BJ (cell line): ENCODE measurements around the gene SPTBN2. TPM values are rescaled to one million over a fixed set of nuclear protein-coding genes. Genes with fewer than 3 reads are reported as not detected.

Experiments used
- CTCF ChIA-PET: fragments of 350-600 bp; formaldehyde crosslinking; extraction: SDS; loops from one replicate; lab custom pipeline; 2021; ENCODE audit warnings: antibody characterized with exemption, inconsistent platforms; lab: Yijun Ruan, JAX
- POLR2A ChIA-PET: fragments of 300-600 bp; sonication (Branson Sonifier 250); formaldehyde crosslinking; extraction: SDS; loops from one replicate; lab custom pipeline; 2021; ENCODE audit warnings: antibody characterized with exemption; lab: Charles Lee
- DNase-seq: peaks from one replicate; pipeline ENCODE4 v3.0.0-alpha.2; 2011; ENCODE audit warnings: low read depth
- H3K27me3 ChIP-seq: 2 replicates; pipeline ENCODE4 v1.6.0; 2011; ENCODE audit warnings: low read length; ENCODE audit not compliant: control insufficient read depth, insufficient read depth
- H3K36me3 ChIP-seq: 2 replicates; pipeline ENCODE4 v1.5.1; 2011; ENCODE audit warnings: low read length; ENCODE audit not compliant: control insufficient read depth, insufficient read depth
- H3K4me3 ChIP-seq: 2 replicates; pipeline ENCODE4 v1.5.1; 2011; ENCODE audit warnings: low read depth, mild to moderate bottlenecking, control low read depth, low read length
- polyA plus RNA-seq: library from polyadenylated mRNA; depleted of rRNA; stranded (reverse); fragments of >200 nt; gene quantifications from 2 replicates; pipeline ENCODE4 v1.2.3, GENCODE V29; 2011
- TF ChIP-seq, protein P1 (sequence below): IDR thresholded peaks from 2 replicates; pipeline ENCODE4 v1.5.1; 2011; ENCODE audit warnings: low read depth, mild to moderate bottlenecking, control low read depth, inconsistent platforms, low read length, moderate library complexity; ENCODE audit not compliant: insufficient read depth

SPTBN2 gene
- polyA plus RNA-seq, 1 experiment, result 0.25 TPM

GRCh38 chr11:66713746-66714480 lies 15.1 kb downstream of the SPTBN2 start:
- Histone ChIP-seq H3K36me3 (no peaks in the 10 kb centered on the region), H3K27me3 (no peaks in the 10 kb centered on the region), H3K4me3 (no peak overlapping the region)
- no peak for DNase-seq
- POLR2A ChIA-PET, result no interaction called here
- CTCF ChIA-PET, result interaction anchor here (0.6 to 1.6 kb wide), 2 partner anchors 11 to 14 kb away, joined by 3 read pairs; no protein-coding TSS in a partner anchor
- TF ChIP-seq, protein P1, sequence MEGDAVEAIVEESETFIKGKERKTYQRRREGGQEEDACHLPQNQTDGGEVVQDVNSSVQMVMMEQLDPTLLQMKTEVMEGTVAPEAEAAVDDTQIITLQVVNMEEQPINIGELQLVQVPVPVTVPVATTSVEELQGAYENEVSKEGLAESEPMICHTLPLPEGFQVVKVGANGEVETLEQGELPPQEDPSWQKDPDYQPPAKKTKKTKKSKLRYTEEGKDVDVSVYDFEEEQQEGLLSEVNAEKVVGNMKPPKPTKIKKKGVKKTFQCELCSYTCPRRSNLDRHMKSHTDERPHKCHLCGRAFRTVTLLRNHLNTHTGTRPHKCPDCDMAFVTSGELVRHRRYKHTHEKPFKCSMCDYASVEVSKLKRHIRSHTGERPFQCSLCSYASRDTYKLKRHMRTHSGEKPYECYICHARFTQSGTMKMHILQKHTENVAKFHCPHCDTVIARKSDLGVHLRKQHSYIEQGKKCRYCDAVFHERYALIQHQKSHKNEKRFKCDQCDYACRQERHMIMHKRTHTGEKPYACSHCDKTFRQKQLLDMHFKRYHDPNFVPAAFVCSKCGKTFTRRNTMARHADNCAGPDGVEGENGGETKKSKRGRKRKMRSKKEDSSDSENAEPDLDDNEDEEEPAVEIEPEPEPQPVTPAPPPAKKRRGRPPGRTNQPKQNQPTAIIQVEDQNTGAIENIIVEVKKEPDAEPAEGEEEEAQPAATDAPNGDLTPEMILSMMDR, result no peak

- CTCF ChIA-PET, result no interaction called here
Measured at GRCh38 chr11:66710384-66710930, 18.6 kb downstream of the SPTBN2 start.

DNA sequence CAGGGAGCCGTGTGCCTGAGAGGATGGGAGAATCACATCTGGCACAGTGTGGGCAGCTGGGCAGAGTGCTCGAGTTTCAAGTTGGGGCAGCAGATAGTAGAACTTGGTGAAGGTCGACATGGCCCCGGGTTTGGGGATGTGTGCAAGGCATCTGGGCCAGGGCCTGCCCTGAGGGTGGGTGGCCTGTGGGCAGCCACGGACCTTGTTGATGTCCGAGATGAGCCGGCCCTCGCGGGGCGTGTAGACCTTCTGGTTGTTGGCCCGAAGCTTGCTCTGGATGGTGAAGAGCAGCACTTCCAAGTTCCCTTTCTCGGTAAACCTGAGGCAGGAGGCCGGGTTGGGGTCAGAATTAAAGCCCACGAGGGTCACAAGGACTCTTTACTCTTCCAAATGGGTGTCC lies 20.3 kb downstream of the SPTBN2 start:
- no peak for DNase-seq
- Histone ChIP-seq H3K27me3 (no peaks in the 10 kb centered on the region), H3K36me3 (no peaks in the 10 kb centered on the region), H3K4me3 (no peak overlapping the region)
- ChIA-PET CTCF (interaction anchor here (1.1 kb wide), 1 partner anchor 30 kb away, joined by 3 read pairs; no protein-coding TSS in a partner anchor), POLR2A (no interaction called here)
- TF ChIP-seq, protein P1, result no peak

More at GRCh38 chr11:66710384-66710930, 18.6 kb downstream of the SPTBN2 start:
- Histone ChIP-seq H3K27me3 (no peaks in the 10 kb centered on the region), H3K36me3 (no peaks in the 10 kb centered on the region), H3K4me3 (no peak overlapping the region)
- DNase-seq, result no peak
- TF ChIP-seq, protein P1, result no peak
- POLR2A ChIA-PET, result no interaction called here

DNA sequence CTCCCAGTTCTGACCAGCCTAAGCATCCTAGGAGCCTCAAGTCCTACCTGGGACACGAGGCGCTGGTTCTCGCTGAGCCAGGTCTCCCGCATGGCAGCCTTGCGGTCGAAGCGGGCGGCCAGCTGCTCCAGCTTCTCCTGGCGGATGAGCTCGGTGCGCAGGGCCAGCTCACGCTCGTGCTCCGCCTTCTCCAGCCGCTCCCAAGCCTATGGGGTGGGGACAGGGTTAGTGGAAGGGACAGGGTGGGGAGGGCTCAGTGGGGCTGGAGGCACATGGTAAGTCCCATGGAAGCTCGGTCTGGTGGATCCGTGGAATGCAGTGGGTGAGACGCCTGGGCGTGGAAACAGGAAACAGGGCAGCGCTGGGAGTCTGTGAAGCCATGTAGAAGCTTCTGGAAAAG lies 20.9 kb downstream of the SPTBN2 start:
- Histone ChIP-seq H3K27me3 (no peaks in the 10 kb centered on the region), H3K4me3 (no peak overlapping the region), H3K36me3 (no peaks in the 10 kb centered on the region)
- CTCF ChIA-PET, result interaction anchor here (1.1 kb wide), 1 partner anchor 30 kb away, joined by 3 read pairs; no protein-coding TSS in a partner anchor
- POLR2A ChIA-PET, result no interaction called here
- TF ChIP-seq, protein P1, result no peak
- DNase-seq, result no peak

DNA sequence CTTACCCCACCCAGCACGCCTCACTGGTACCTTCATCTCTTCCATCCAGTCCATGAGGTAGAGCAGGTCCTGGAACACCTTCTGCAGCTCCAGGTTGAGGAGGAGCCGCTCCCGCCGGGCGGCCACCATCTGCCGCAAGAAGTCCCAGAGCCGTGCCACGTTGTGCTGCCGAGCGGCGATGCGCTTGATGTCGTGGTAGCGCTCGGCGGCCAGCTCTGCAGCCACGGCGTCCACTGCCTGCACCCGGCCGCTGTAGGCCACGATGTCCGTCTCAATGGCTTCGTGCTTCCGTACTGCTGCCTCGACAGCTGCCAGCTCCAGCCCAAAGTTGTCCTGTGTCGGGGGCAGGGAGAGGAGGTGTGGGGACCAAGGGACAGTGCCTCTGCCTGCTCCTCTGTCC lies 21.5 kb downstream of the SPTBN2 start:
- Histone ChIP-seq H3K27me3 (no peaks in the 10 kb centered on the region), H3K36me3 (no peaks in the 10 kb centered on the region), H3K4me3 (no peak overlapping the region)
- TF ChIP-seq, protein P1, result no peak
- ChIA-PET POLR2A (no interaction called here), CTCF (interaction anchor here (0.6 to 1.1 kb wide), 2 partner anchors 22 to 29 kb away, joined by 3 read pairs; no protein-coding TSS in a partner anchor)
- no peak for DNase-seq
